SK-N-SH (cell line): ENCODE results near the gene WWOX. TPM values are rescaled to one million over a fixed set of nuclear protein-coding genes. Genes with fewer than 3 reads are reported as not detected.

ENCODE experiments used
- CTCF ChIA-PET: fragments of 300-600, 350-600 bp; formaldehyde crosslinking; extraction: SDS; loops from one replicate; lab custom pipeline; 2021; lab: Yijun Ruan, JAX
- POLR2A ChIA-PET: fragments of 350-600 bp; sonication (Branson Sonifier 250); formaldehyde crosslinking; extraction: SDS; loops from one replicate; lab custom pipeline; 2020; ENCODE audit warnings: antibody characterized with exemption, inconsistent platforms; lab: Yijun Ruan, JAX
- DNase-seq: peaks from one replicate; pipeline ENCODE4 v3.0.0; 2012
- H2AFZ ChIP-seq: fragments of 200-600 bp; sonication (generic); 2 replicates; pipeline ENCODE4 v1.8.1; 2016; ENCODE audit warnings: antibody characterized with exemption, mild to moderate bottlenecking, low read depth
- H3F3A ChIP-seq: fragments of 200-600 bp; sonication (generic); replicated peaks from 2 replicates; pipeline ENCODE3; 2016; ENCODE audit warnings: antibody characterized with exemption, mild to moderate bottlenecking; ENCODE audit not compliant: insufficient read depth
- H3K27ac ChIP-seq, 2 experiments: fragments of 200-500 bp in 1 of 2; fragments of 200-600 bp in 1 of 2; sonication (Bioruptor generic) in 1 of 2; sonication (generic), shearing (Covaris generic) in 1 of 2; 2 replicates each; pipeline versions ENCODE4 v1.5.1 to v1.6.1; 2014 to 2016; ENCODE audit warnings: low read depth in 2 of 2, inconsistent platforms in 1 of 2, low read length in 1 of 2, mild to moderate bottlenecking in 1 of 2, mixed read lengths in 1 of 2
- H3K27me3 ChIP-seq: fragments of 200-600 bp; sonication (generic), shearing (Covaris generic); 2 replicates; pipeline ENCODE4 v1.6.1; 2016; ENCODE audit warnings: mixed run types; ENCODE audit not compliant: insufficient read depth
- H3K36me3 ChIP-seq, 2 experiments: fragments of 200-500 bp in 1 of 2; fragments of 200-600 bp in 1 of 2; sonication (Bioruptor generic) in 1 of 2; sonication (generic) in 1 of 2; replicated peaks in 1 of 2; 2 replicates each; pipeline versions ENCODE3 to v1.5.1; 2014 to 2016; ENCODE audit warnings: low read length in 1 of 2, mild to moderate bottlenecking in 1 of 2; ENCODE audit not compliant: insufficient read depth in 2 of 2, control insufficient read depth in 1 of 2
- H3K4me1 ChIP-seq, 2 experiments: fragments of 200-500 bp in 1 of 2; fragments of 200-600 bp in 1 of 2; sonication (Bioruptor generic) in 1 of 2; sonication (generic), shearing (Covaris generic) in 1 of 2; 2 replicates each; pipeline versions ENCODE4 v1.5.1 to v1.6.1; 2014 to 2016; ENCODE audit warnings: low read depth in 1 of 2, low read length in 1 of 2, mixed run types in 1 of 2; ENCODE audit not compliant: insufficient read depth in 2 of 2, control insufficient read depth in 1 of 2
- H3K4me2 ChIP-seq: fragments of 200-600 bp; sonication (generic), shearing (Covaris generic); 2 replicates; pipeline ENCODE4 v1.6.1; 2017; ENCODE audit warnings: mixed run types
- H3K4me3 ChIP-seq, 2 experiments: fragments of 200-500 bp in 1 of 2; fragments of 200-600 bp in 1 of 2; sonication (Bioruptor generic) in 1 of 2; sonication (generic), shearing (Covaris generic) in 1 of 2; 2 replicates each; pipeline versions ENCODE4 v1.5.1 to v1.8.1; 2014 to 2016; ENCODE audit warnings: low read depth in 2 of 2, inconsistent platforms in 1 of 2, low read length in 1 of 2, mild to moderate bottlenecking in 1 of 2, mixed read lengths in 1 of 2, moderate library complexity in 1 of 2
- H3K79me2 ChIP-seq: fragments of 200-600 bp; sonication (generic); 2 replicates; pipeline ENCODE4 v1.8.1; 2017; ENCODE audit warnings: mild to moderate bottlenecking; ENCODE audit not compliant: insufficient read depth
- H3K9ac ChIP-seq: fragments of 200-600 bp; sonication (generic); 2 replicates; pipeline ENCODE4 v1.6.1; 2017; ENCODE audit warnings: mixed run types
- H3K9me2 ChIP-seq: fragments of 200-600 bp; sonication (generic); 2 replicates; pipeline ENCODE4 v1.6.1; 2017; ENCODE audit warnings: mixed run types
- H3K9me3 ChIP-seq: fragments of 200-600 bp; sonication (generic); 2 replicates; pipeline ENCODE4 v1.6.1; 2017; ENCODE audit warnings: mixed run types, mild to moderate bottlenecking, moderate library complexity
- H4K20me1 ChIP-seq: fragments of 200-600 bp; sonication (generic); 2 replicates; pipeline ENCODE4 v1.6.1; 2017; ENCODE audit warnings: mild to moderate bottlenecking, mixed run types; ENCODE audit not compliant: insufficient read depth
- EP300 ChIP-seq, 2 experiments: IDR thresholded peaks; 2 replicates each; pipeline versions ENCODE4 v1.4.0 to v1.6.1; 2012; ENCODE audit warnings: borderline replicate concordance in 1 of 2, low read depth in 1 of 2, low read length in 1 of 2
- FOSL2 ChIP-seq: IDR thresholded peaks from 2 replicates; pipeline ENCODE4 v1.4.0; 2012; ENCODE audit warnings: low read depth, mild to moderate bottlenecking, moderate library complexity, borderline replicate concordance
- FOXM1 ChIP-seq: IDR thresholded peaks from 2 replicates; pipeline ENCODE4 v1.4.0; 2012; ENCODE audit warnings: low read depth, mild to moderate bottlenecking
- GABPA ChIP-seq: IDR thresholded peaks from 2 replicates; pipeline ENCODE4 v1.4.0; 2012; ENCODE audit warnings: low read depth, mild to moderate bottlenecking
- GATA2 ChIP-seq: sonication (generic); formaldehyde crosslinking; IDR thresholded peaks from 2 replicates; pipeline ENCODE4 v1.5.0; 2020; ENCODE audit warnings: mild to moderate bottlenecking, missing genetic modification reagents
- MXI1 ChIP-seq: IDR thresholded peaks from 2 replicates; pipeline ENCODE4 v1.6.1; 2012; ENCODE audit warnings: mild to moderate bottlenecking, low read depth, low read length, improper control_type of control experiment
- POLR2AphosphoS5 ChIP-seq: IDR thresholded peaks from 2 replicates; pipeline ENCODE4 v1.6.1; 2012; ENCODE audit warnings: low read depth, low read length
- RAD21 ChIP-seq: IDR thresholded peaks from 2 replicates; pipeline ENCODE4 v1.6.1; 2012; ENCODE audit warnings: mild to moderate bottlenecking, low read length
- RCOR1 ChIP-seq: fragments of 150-350 bp; IDR thresholded peaks from 2 replicates; pipeline ENCODE4 v1.6.1; 2017; ENCODE audit warnings: antibody characterized with exemption, low read length
- RXRA ChIP-seq: IDR thresholded peaks from 2 replicates; pipeline ENCODE4 v1.4.0; 2012; ENCODE audit warnings: low read depth, mild to moderate bottlenecking, borderline replicate concordance
- SIN3A ChIP-seq: IDR thresholded peaks from 2 replicates; pipeline ENCODE4 v1.6.1; 2012; ENCODE audit warnings: low read depth, mild to moderate bottlenecking, low read length, moderate library complexity, borderline replicate concordance
- SMC3 ChIP-seq: IDR thresholded peaks from 2 replicates; pipeline ENCODE4 v1.6.1; 2012; ENCODE audit warnings: low read depth, low read length, improper control_type of control experiment
- TCF12 ChIP-seq: IDR thresholded peaks from 2 replicates; pipeline ENCODE4 v1.4.0; 2012
- WGBS: methylation state at CpG from one replicate; pipeline ENCODE4 v1.1.6; 2017; ENCODE audit warnings: low lambda C conversion rate; 5-methylcytosine and 5-hydroxymethylcytosine counted together
- polyA plus RNA-seq, 3 experiments: library from polyadenylated mRNA; depleted of rRNA; stranded (reverse); fragments of >200 nt; gene quantifications; 2 replicates each; pipeline ENCODE4 v1.2.3, GENCODE V29; 2012
- TF ChIP-seq, protein P1 (sequence below): IDR thresholded peaks from 2 replicates; pipeline ENCODE4 v1.4.0; 2012; ENCODE audit warnings: low read depth
- TF ChIP-seq, protein P2 (sequence below): fragments of 150-350 bp; IDR thresholded peaks from 2 replicates; pipeline ENCODE4 v1.6.1; 2016; ENCODE audit warnings: mild to moderate bottlenecking, low read depth, low read length
- TF ChIP-seq, protein P3 (sequence below): fragments of 150-350 bp; IDR thresholded peaks from 2 replicates; pipeline ENCODE4 v1.6.1; 2017; ENCODE audit warnings: antibody characterized with exemption, low read length, low read depth, borderline replicate concordance

The WWOX gene
- polyA plus RNA-seq, 1 of the 3 experiments (the other 2 are of a cell fraction): 10.8 TPM

DNA sequence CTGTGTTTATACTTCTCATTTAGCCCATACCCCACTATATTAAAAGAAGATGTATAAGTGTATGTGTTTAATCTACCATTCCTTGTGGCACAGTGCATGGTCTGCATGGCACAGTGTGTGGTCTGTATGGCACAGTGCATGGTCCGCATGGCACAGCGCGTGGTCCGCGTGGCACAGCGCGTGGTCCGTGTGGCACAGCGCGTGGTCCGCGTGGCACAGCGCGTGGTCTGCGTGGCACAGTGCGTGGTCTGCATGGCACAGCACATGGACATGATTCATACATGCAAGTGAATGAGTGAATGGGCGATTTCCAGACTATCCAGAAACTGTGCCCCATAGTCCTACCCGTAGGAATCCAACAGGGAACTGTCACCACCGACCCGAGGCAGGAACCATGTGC lies 868.5 kb downstream of the WWOX start:
- 50% methylated on average over 17 of the region's 20 CpGs for WGBS
- Histone ChIP-seq H3K4me2 (no peak overlapping the region), H3K9me3 (no peaks in the 10 kb centered on the region), H3K27ac (no peak overlapping the region), H3K36me3 (no peaks in the 10 kb centered on the region), H3K4me3 (no peak overlapping the region), H3F3A (no peaks in the 10 kb centered on the region), H2AFZ (no peak overlapping the region), H3K27me3 (no peaks in the 10 kb centered on the region), H3K79me2 (no peaks in the 10 kb centered on the region), H3K4me1 (no peaks in the 10 kb centered on the region), H3K9ac (no peak overlapping the region), H3K9me2 (no peaks in the 10 kb centered on the region), H4K20me1 (no peaks in the 10 kb centered on the region)
- ChIA-PET POLR2A (no interaction called here), CTCF (no interaction called here)
- TF ChIP-seq FOSL2: no peak
- no peak for TF ChIP-seq FOXM1
- no peak for TF ChIP-seq RCOR1
- TF ChIP-seq RAD21: no peak
- TF ChIP-seq, protein P1, sequence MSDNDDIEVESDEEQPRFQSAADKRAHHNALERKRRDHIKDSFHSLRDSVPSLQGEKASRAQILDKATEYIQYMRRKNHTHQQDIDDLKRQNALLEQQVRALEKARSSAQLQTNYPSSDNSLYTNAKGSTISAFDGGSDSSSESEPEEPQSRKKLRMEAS: no peak
- no peak for TF ChIP-seq RXRA
- TF ChIP-seq GABPA: no peak
- TF ChIP-seq TCF12: no peak
- TF ChIP-seq MXI1: no peak
- no peak for TF ChIP-seq GATA2 (CRISPR knock-in tag)
- TF ChIP-seq, protein P2, sequence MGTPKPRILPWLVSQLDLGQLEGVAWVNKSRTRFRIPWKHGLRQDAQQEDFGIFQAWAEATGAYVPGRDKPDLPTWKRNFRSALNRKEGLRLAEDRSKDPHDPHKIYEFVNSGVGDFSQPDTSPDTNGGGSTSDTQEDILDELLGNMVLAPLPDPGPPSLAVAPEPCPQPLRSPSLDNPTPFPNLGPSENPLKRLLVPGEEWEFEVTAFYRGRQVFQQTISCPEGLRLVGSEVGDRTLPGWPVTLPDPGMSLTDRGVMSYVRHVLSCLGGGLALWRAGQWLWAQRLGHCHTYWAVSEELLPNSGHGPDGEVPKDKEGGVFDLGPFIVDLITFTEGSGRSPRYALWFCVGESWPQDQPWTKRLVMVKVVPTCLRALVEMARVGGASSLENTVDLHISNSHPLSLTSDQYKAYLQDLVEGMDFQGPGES: no peak
- TF ChIP-seq, protein P3, sequence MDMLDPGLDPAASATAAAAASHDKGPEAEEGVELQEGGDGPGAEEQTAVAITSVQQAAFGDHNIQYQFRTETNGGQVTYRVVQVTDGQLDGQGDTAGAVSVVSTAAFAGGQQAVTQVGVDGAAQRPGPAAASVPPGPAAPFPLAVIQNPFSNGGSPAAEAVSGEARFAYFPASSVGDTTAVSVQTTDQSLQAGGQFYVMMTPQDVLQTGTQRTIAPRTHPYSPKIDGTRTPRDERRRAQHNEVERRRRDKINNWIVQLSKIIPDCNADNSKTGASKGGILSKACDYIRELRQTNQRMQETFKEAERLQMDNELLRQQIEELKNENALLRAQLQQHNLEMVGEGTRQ: no peak
- TF ChIP-seq POLR2AphosphoS5: no peak
- no peak for DNase-seq

DNA sequence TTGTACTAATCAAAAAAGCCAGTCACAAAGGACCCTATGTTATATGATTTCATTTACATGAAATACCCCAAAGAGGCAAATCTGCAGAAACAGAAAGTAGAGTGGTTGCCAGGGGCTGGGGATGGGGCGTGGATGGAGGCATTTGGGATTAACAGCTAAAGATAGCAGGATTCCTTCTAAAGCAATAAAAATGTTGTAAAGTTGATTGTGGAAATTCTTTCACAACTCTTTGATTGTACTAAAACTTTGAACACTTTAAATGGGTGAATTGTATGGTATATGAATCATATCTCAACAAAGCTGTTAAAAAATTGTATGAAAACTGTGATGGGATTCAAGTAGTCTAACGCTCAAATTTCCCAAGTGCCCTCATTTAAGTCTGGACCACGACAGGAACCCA lies 870.3 kb downstream of the WWOX start:
- CTCF ChIA-PET: no interaction called here
- Histone ChIP-seq H3K4me1 (no peaks in the 10 kb centered on the region), H3K9me3 (no peaks in the 10 kb centered on the region)

More for the DNA sequence above, 870.3 kb downstream of the WWOX start:
- H3K36me3 ChIP-seq: no peaks in the 10 kb centered on the region
- no peaks in the 10 kb centered on the region for H4K20me1 ChIP-seq
- H3F3A ChIP-seq: no peaks in the 10 kb centered on the region
- no peaks in the 10 kb centered on the region for H3K9me2 ChIP-seq
- no peaks in the 10 kb centered on the region for H3K27me3 ChIP-seq
- POLR2A ChIA-PET: interaction anchor here (0.6 kb wide), 1 partner anchor 628 kb away, joined by 3 read pairs; no protein-coding TSS in a partner anchor
- no peaks in the 10 kb centered on the region for H3K79me2 ChIP-seq
- H3K4me2 ChIP-seq: no peak overlapping the region
- no peak overlapping the region for H2AFZ ChIP-seq
- no peak overlapping the region for H3K27ac ChIP-seq
- 24% methylated on average over 3 of the region's 3 CpGs for WGBS
- no peak overlapping the region for H3K4me3 ChIP-seq
- TF ChIP-seq EP300 (IDR thresholded peaks at IDR 0.05; ENCODE audit: borderline replicate concordance in 1 of 2, low read depth in 1 of 2, low read length in 1 of 2) (no peak), GATA2 (CRISPR knock-in tag) (no peak), SIN3A (no peak), SMC3 (no peak)
- TF ChIP-seq, protein P2: no peak
- TF ChIP-seq, all 33 proteins: peak for 0
- H3K9ac ChIP-seq: no peak overlapping the region
- DNase-seq: no peak
